GM23338 (cell line): ENCODE data around the gene SERGEF. TPM values are rescaled to one million over a fixed set of nuclear protein-coding genes. Genes with fewer than 3 reads are reported as not detected.

Source experiments
- ATAC-seq: fragments of 200-7000 bp; cut with Tn5 transposase; 3 replicates; pipeline ENCODE4 v1.9.1; 2020
- DNase-seq: peaks from one replicate; pipeline ENCODE4 v3.0.0-alpha.2; 2015; ENCODE audit warnings: low spot score
- H2AFZ ChIP-seq: fragments of 200-600 bp; sonication (generic); 2 replicates; pipeline ENCODE4 v1.8.0; 2016; ENCODE audit warnings: antibody characterized with exemption, mild to moderate bottlenecking, moderate library complexity
- H3F3A ChIP-seq: fragments of 200-600 bp; sonication (generic); replicated peaks from 2 replicates; pipeline ENCODE4 v1.8.0; 2017; ENCODE audit warnings: antibody characterized with exemption, mixed run types, low read depth
- H3K27ac ChIP-seq: fragments of 200-600 bp; sonication (generic); 2 replicates; pipeline ENCODE4 v1.6.1; 2016; ENCODE audit warnings: low read depth
- H3K27me3 ChIP-seq: fragments of 200-600 bp; sonication (generic); 2 replicates; pipeline ENCODE4 v1.8.0; 2016; ENCODE audit warnings: mild to moderate bottlenecking, mixed run types, moderate library complexity; ENCODE audit not compliant: insufficient read depth
- H3K36me3 ChIP-seq: fragments of 200-600 bp; sonication (generic); 2 replicates; pipeline ENCODE4 v1.8.0; 2016; ENCODE audit warnings: mild to moderate bottlenecking; ENCODE audit not compliant: insufficient read depth
- H3K4me1 ChIP-seq: fragments of 200-600 bp; sonication (generic); 2 replicates; pipeline ENCODE4 v1.8.0; 2016; ENCODE audit warnings: mild to moderate bottlenecking, moderate library complexity; ENCODE audit not compliant: insufficient read depth
- H3K4me2 ChIP-seq: fragments of 200-600 bp; sonication (generic); 2 replicates; pipeline ENCODE4 v1.7.1; 2017; ENCODE audit warnings: mixed run types
- H3K4me3 ChIP-seq: fragments of 200-600 bp; sonication (generic); 2 replicates; pipeline ENCODE4 v1.6.1; 2016; ENCODE audit warnings: mixed run types
- H3K79me2 ChIP-seq: fragments of 200-600 bp; sonication (generic); replicated peaks from 2 replicates; pipeline ENCODE4 v1.8.0; 2017; ENCODE audit warnings: mild to moderate bottlenecking; ENCODE audit not compliant: insufficient read depth
- H3K9me2 ChIP-seq: fragments of 200-600 bp; sonication (generic); 2 replicates; pipeline ENCODE4 v1.8.0; 2017; ENCODE audit not compliant: insufficient read depth
- H4K20me1 ChIP-seq: fragments of 200-600 bp; sonication (generic); replicated peaks from 2 replicates; pipeline ENCODE4 v1.8.0; 2017; ENCODE audit warnings: mild to moderate bottlenecking; ENCODE audit not compliant: insufficient read depth
- H3K27ac Mint-ChIP-seq: 2 replicates; pipeline ENCODE4 v1.8.0; 2020; ENCODE audit warnings: inconsistent platforms, mild to moderate bottlenecking, moderate library complexity, mixed read lengths
- H3K27me3 Mint-ChIP-seq: 3 replicates; pipeline ENCODE4 v1.8.0; 2022; ENCODE audit warnings: low read depth, mild to moderate bottlenecking, moderate library complexity, mixed read lengths, inconsistent platforms; ENCODE audit not compliant: insufficient read depth, poor library complexity
- H3K36me3 Mint-ChIP-seq: 3 replicates; pipeline ENCODE4 v1.8.0; 2021; ENCODE audit warnings: low read depth, mild to moderate bottlenecking, inconsistent platforms, moderate library complexity, mixed read lengths
- H3K4me1 Mint-ChIP-seq: 3 replicates; pipeline ENCODE4 v1.8.0; 2020; ENCODE audit warnings: mild to moderate bottlenecking, inconsistent platforms, mixed read lengths
- H3K4me3 Mint-ChIP-seq: 3 replicates; pipeline ENCODE4 v1.8.0; 2021; ENCODE audit warnings: moderate library complexity, mild to moderate bottlenecking, inconsistent platforms, mixed read lengths
- H3K9me3 Mint-ChIP-seq: 3 replicates; pipeline ENCODE4 v1.8.0; 2020; ENCODE audit warnings: moderate library complexity, mild to moderate bottlenecking, inconsistent platforms, mixed read lengths
- CREB1 ChIP-seq: fragments of 250-450 bp; sonication (Bioruptor Pico); IDR thresholded peaks from 2 replicates; pipeline ENCODE4 v1.5.0; 2020; ENCODE audit warnings: low read depth, mild to moderate bottlenecking, moderate library complexity
- CTCF ChIP-seq, 2 experiments: fragments of 200-600 bp in 1 of 2; sonication (generic) in 1 of 2; conservative IDR thresholded peaks; 2 replicates each; pipeline versions ENCODE4 v1.5.1 to v1.6.1; 2016 to 2017; ENCODE audit warnings: antibody characterized with exemption in 2 of 2, low read depth in 2 of 2, mild to moderate bottlenecking in 2 of 2, moderate library complexity in 1 of 2
- ETS1 ChIP-seq: IDR thresholded peaks from 2 replicates; pipeline ENCODE4 v1.6.1; 2016; ENCODE audit warnings: antibody characterized with exemption
- EZH2 ChIP-seq: fragments of 200-600 bp; sonication (generic); IDR thresholded peaks from one replicate; pipeline ENCODE4 v1.8.0; 2017; ENCODE audit warnings: antibody characterized with exemption, mild to moderate bottlenecking, low read depth; ENCODE audit not compliant: unreplicated experiment
- EZH2phosphoT487 ChIP-seq: fragments of 200-600 bp; sonication (generic); IDR thresholded peaks from one replicate; pipeline ENCODE4 v1.8.1; 2018; ENCODE audit warnings: antibody characterized with exemption; ENCODE audit not compliant: unreplicated experiment
- JUNB ChIP-seq: IDR thresholded peaks from one replicate; pipeline ENCODE4 v1.6.1; 2016; ENCODE audit warnings: antibody characterized with exemption; ENCODE audit not compliant: unreplicated experiment
- NANOG ChIP-seq: IDR thresholded peaks from 2 replicates; pipeline ENCODE4 v1.6.1; 2016; ENCODE audit warnings: antibody characterized with exemption, borderline replicate concordance
- POLR2AphosphoS5 ChIP-seq: IDR thresholded peaks from 2 replicates; pipeline ENCODE4 v1.6.1; 2016; ENCODE audit warnings: antibody characterized with exemption, low read depth
- REST ChIP-seq: IDR thresholded peaks from one replicate; pipeline ENCODE4 v1.6.1; 2018; ENCODE audit warnings: antibody characterized with exemption; ENCODE audit not compliant: unreplicated experiment
- STAT1 ChIP-seq: IDR thresholded peaks from one replicate; pipeline ENCODE4 v1.6.1; 2016; ENCODE audit warnings: antibody characterized with exemption; ENCODE audit not compliant: unreplicated experiment
- ZNF114 ChIP-seq: fragments of 250-450 bp; sonication (Bioruptor Pico); IDR thresholded peaks from 2 replicates; pipeline ENCODE4 v1.5.0; 2020; ENCODE audit warnings: mild to moderate bottlenecking, moderate library complexity
- ZNF331 ChIP-seq: fragments of 250-450 bp; sonication (Bioruptor Pico); IDR thresholded peaks from 2 replicates; pipeline ENCODE4 v1.5.0; 2020; ENCODE audit warnings: low read depth, mild to moderate bottlenecking, moderate library complexity
- ZNF462 ChIP-seq: fragments of 250-450 bp; sonication (Bioruptor Pico); IDR thresholded peaks from 2 replicates; pipeline ENCODE4 v1.5.0; 2020; ENCODE audit warnings: mild to moderate bottlenecking, moderate library complexity
- polyA plus RNA-seq: library from polyadenylated mRNA; unstranded; fragments of >200 nt; fragmentation: Nextera tagmentation; extraction: Ambion mirVana; gene quantifications from 2 replicates; pipeline ENCODE4 v1.2.1, GENCODE V29; 2016
- total RNA-seq: library from RNA; depleted of rRNA; stranded (reverse); fragments of >200 nt; shearing (Covaris generic); gene quantifications from 2 replicates; pipeline ENCODE4 v1.2.3, GENCODE V29; 2014

Gene SERGEF
- total and polyA plus RNA-seq, 2 experiments from 2014 or later = 24.2 to 27.9 TPM

- no peak overlapping the region for H3K27ac Mint-ChIP-seq
- ATAC-seq (no peak), DNase-seq (no peak)
- Histone ChIP-seq H3K4me3 (no peak overlapping the region), H3F3A (no peaks in the 10 kb centered on the region), H3K9me2 (no peaks in the 10 kb centered on the region), H2AFZ (no peak overlapping the region), H3K27ac (no peak overlapping the region), H3K27me3 (no peaks in the 10 kb centered on the region), H3K79me2 (no peaks in the 10 kb centered on the region), H3K4me2 (no peak overlapping the region), H3K4me1 (peaks cover 10% of the 10 kb centered on the region), H4K20me1 (no peaks in the 10 kb centered on the region), H3K36me3 (no peaks in the 10 kb centered on the region)
- H3K36me3 Mint-ChIP-seq = no peaks in the 10 kb centered on the region
- peaks cover 20% of the 10 kb centered on the region for H3K4me1 Mint-ChIP-seq
- H3K4me3 Mint-ChIP-seq = no peak overlapping the region
- TF ChIP-seq STAT1 = no peak
- no peak for TF ChIP-seq REST
- TF ChIP-seq ZNF114 (CRISPR knock-in tag) = no peak
- no peak for TF ChIP-seq ETS1
- TF ChIP-seq ZNF331 (CRISPR knock-in tag) = no peak
- TF ChIP-seq EZH2 = no peak
- TF ChIP-seq ZNF462 (CRISPR knock-in tag) = no peak
- no peak for TF ChIP-seq POLR2AphosphoS5
- TF ChIP-seq CTCF (conservative IDR thresholded peaks at IDR 0.05; ENCODE audit: low read depth in 2 of 2) = no peak
- TF ChIP-seq NANOG = no peak
- TF ChIP-seq CREB1 = no peak
- TF ChIP-seq JUNB = no peak
- TF ChIP-seq EZH2phosphoT487 = no peak
- H3K27me3 Mint-ChIP-seq = peaks cover 13% of the 10 kb centered on the region
- no peaks in the 10 kb centered on the region; the same call in 2 of the 3 replicates for H3K9me3 Mint-ChIP-seq
Observed at GRCh38 chr11:17805873-17806272, 207.0 kb downstream of the SERGEF start.
